Endothelial cell of umbilical vein (primary cell): ENCODE measurements around the gene ELL2.

Experiments used
- FOS ChIP-seq: IDR thresholded peaks from 2 replicates; pipeline ENCODE4 v1.6.1; 2011; ENCODE audit warnings: mild to moderate bottlenecking, low read length, moderate library complexity, borderline replicate concordance; ENCODE audit not compliant: insufficient read depth
- GATA2 ChIP-seq: IDR thresholded peaks from 2 replicates; pipeline ENCODE4 v1.7.0; 2011; ENCODE audit warnings: low read depth, mild to moderate bottlenecking, moderate library complexity, mixed read lengths, low read length; ENCODE audit not compliant: insufficient read length, insufficient read depth
- POLR2A ChIP-seq: IDR thresholded peaks from 2 replicates; pipeline ENCODE4 v1.6.1; 2012; ENCODE audit warnings: low read depth, mild to moderate bottlenecking, control low read depth, low read length
- TF ChIP-seq, protein P1 (sequence below), 2 donors: IDR thresholded peaks; 1 replicate in 1 of 2; 2 replicates in 1 of 2; pipeline ENCODE4 v1.5.1; 2011; ENCODE audit warnings: low read length in 2 of 2, mild to moderate bottlenecking in 2 of 2, moderate library complexity in 2 of 2, control low read depth in 1 of 2, inconsistent platforms in 1 of 2, low read depth in 1 of 2; ENCODE audit not compliant: insufficient read depth in 1 of 2; ENCODE audit errors: extremely low read depth in 1 of 2

DNA sequence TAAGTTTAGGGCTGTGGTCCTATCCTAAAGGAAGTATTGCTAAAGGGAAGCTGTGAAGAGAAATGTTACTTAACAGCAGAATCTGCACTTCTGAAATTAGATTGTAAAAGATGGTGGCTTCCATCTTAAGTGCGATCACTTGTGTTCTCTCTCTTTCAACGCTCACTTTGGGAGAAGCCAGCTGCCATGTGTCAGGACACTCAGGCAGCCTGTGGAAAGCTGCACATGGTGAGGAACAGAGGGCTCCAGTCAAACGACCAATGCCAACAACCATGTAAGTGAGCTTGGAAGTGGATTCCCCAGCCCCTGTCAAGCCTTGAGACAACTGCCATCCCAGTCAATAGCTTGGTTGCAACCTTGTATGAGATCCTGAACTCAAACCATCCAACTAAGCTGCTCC, 87.4 kb downstream of the ELL2 start:
- TF ChIP-seq POLR2A: no peak
- TF ChIP-seq, protein P1, sequence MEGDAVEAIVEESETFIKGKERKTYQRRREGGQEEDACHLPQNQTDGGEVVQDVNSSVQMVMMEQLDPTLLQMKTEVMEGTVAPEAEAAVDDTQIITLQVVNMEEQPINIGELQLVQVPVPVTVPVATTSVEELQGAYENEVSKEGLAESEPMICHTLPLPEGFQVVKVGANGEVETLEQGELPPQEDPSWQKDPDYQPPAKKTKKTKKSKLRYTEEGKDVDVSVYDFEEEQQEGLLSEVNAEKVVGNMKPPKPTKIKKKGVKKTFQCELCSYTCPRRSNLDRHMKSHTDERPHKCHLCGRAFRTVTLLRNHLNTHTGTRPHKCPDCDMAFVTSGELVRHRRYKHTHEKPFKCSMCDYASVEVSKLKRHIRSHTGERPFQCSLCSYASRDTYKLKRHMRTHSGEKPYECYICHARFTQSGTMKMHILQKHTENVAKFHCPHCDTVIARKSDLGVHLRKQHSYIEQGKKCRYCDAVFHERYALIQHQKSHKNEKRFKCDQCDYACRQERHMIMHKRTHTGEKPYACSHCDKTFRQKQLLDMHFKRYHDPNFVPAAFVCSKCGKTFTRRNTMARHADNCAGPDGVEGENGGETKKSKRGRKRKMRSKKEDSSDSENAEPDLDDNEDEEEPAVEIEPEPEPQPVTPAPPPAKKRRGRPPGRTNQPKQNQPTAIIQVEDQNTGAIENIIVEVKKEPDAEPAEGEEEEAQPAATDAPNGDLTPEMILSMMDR (IDR thresholded peaks at IDR 0.05; ENCODE audit: extremely low read depth in 1 of 2, insufficient read depth in 1 of 2, low read depth in 1 of 2, low read length in 2 of 2): no peak
- TF ChIP-seq FOS: no peak
- no peak for TF ChIP-seq GATA2
